Measurements from ENCODE around the gene CDKN2C.

- TF ChIP-seq POLR2AphosphoS5 (IDR thresholded peaks at IDR 0.05; ENCODE audit: low read length) (no peak), JUND (IDR thresholded peaks at IDR 0.05; ENCODE audit: low read depth, low read length) (no peak)
These were observed 46.5 kb upstream of the CDKN2C start for GRCh38 chr1:50923564-50923963.
